Natural killer cell (primary cell): ENCODE results near the gene FTH1. TPM values are rescaled to one million over a fixed set of nuclear protein-coding genes. Genes with fewer than 3 reads are reported as not detected.

Experiments
- ATAC-seq, 3 donors: fragments of 150-1000 bp in 2 of 3; fragments of 200-7000 bp in 1 of 3; cut with Tn5 transposase; 1 replicate in 1 of 3; 2 replicates in 2 of 3; pipeline ENCODE4 v1.10.0; 2021; ENCODE audit warnings: mild to moderate bottlenecking in 2 of 3, moderate library complexity in 2 of 3
- DNase-seq, 2 donors: peaks; one replicate each; pipeline versions ENCODE4 v3.0.0 to v3.0.0-alpha.2; 2013 to 2021; ENCODE audit warnings: mixed read lengths in 1 of 2
- H3K27ac ChIP-seq: one replicate; pipeline ENCODE4 v1.5.1; 2013; ENCODE audit warnings: mild to moderate bottlenecking, low read length
- H3K27me3 ChIP-seq: one replicate; pipeline ENCODE4 v1.6.1; 2013; ENCODE audit warnings: low read length; ENCODE audit not compliant: control insufficient read depth, insufficient read depth
- H3K36me3 ChIP-seq: one replicate; pipeline ENCODE4 v1.6.1; 2013; ENCODE audit warnings: low read length; ENCODE audit not compliant: control insufficient read depth, insufficient read depth
- H3K4me1 ChIP-seq: one replicate; pipeline ENCODE4 v1.6.1; 2013; ENCODE audit warnings: low read length; ENCODE audit not compliant: control insufficient read depth, insufficient read depth
- H3K4me3 ChIP-seq: one replicate; pipeline ENCODE4 v1.5.1; 2013; ENCODE audit warnings: low read length
- H3K9me3 ChIP-seq: one replicate; pipeline ENCODE4 v1.6.1; 2013; ENCODE audit warnings: low read length; ENCODE audit not compliant: control insufficient read depth, insufficient read depth
- H3K27ac Mint-ChIP-seq, 2 donors: one replicate each; pipeline ENCODE4 v1.8.0; 2022; ENCODE audit warnings: mild to moderate bottlenecking in 2 of 2, mixed read lengths in 2 of 2, moderate library complexity in 1 of 2
- H3K27me3 Mint-ChIP-seq, 2 donors: one replicate each; pipeline ENCODE4 v1.8.0; 2022; ENCODE audit warnings: low read depth in 2 of 2, mixed read lengths in 2 of 2
- H3K36me3 Mint-ChIP-seq: one replicate; pipeline ENCODE4 v1.8.0; 2022; ENCODE audit warnings: mixed read lengths
- H3K4me1 Mint-ChIP-seq, 2 donors: one replicate each; pipeline ENCODE4 v1.8.0; 2022; ENCODE audit warnings: mixed read lengths in 2 of 2
- H3K4me3 Mint-ChIP-seq: one replicate; pipeline ENCODE4 v1.8.0; 2022; ENCODE audit warnings: mild to moderate bottlenecking, moderate library complexity, mixed read lengths
- H3K9me3 Mint-ChIP-seq, 2 donors: one replicate each; pipeline ENCODE4 v1.8.0; 2022; ENCODE audit warnings: mixed read lengths in 2 of 2
- CTCF ChIP-seq: fragments of 200-600 bp; IDR thresholded peaks from one replicate; pipeline ENCODE4 v1.8.0; 2022; ENCODE audit warnings: antibody characterized with exemption
- WGBS: methylation state at CpG from one replicate; pipeline ENCODE4 v1.1.7; 2013; ENCODE audit warnings: missing lambda C conversion rate; ENCODE audit not compliant: insufficient coverage; 5-methylcytosine and 5-hydroxymethylcytosine counted together
- intact Hi-C: fragments of 100-400 bp; cut with micrococcal nuclease; formaldehyde crosslinking; loops from one replicate; pipeline ENCODE4 v1.14.2; 2022
- total RNA-seq, 4 donors: library from RNA; stranded (reverse); fragments of 120-200 nt in 1 of 4; gene quantifications; one replicate each; pipeline versions ENCODE4 v1.2.3 to v1.2.4, GENCODE V29; 2013 to 2022

FTH1 gene
- total RNA-seq, 3 donors from 2014 or later (not counting 1 experiment from before 2014, with no cell fraction given): 1,067 to 1,951 (median 1,796) TPM

DNA sequence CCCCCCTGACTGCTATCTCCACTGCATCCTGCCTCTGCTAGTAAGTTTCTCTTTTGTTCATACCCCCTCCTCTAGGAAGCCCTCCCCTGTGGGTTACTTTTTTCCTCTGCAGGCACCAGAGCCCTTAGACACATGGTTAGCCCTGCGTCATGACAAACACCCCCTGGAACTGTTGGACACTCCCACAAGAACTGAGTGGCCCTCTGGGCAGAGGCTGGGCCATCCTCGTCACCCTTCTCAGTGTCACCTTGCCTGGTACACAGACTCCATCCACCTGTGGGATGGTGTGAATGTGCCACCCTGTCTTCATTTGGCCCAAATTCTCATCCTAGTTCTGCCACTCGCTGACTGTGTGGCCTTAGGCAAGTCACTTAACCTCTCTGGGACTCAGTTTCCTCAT lies 46.0 kb downstream of the FTH1 start:
- no peaks in the 10 kb centered on the region for H3K9me3 Mint-ChIP-seq
- no peak overlapping the region for H3K4me3 ChIP-seq

GRCh38 chr11:61919705-61920631 lies 47.5 kb downstream of the FTH1 start:
- H3K27ac ChIP-seq: no peak overlapping the region
- DNase-seq: peak in 1 of 2 donors; percentile 3
- no peaks in the 10 kb centered on the region for H3K9me3 Mint-ChIP-seq
- H3K9me3 ChIP-seq: no peaks in the 10 kb centered on the region
- intact Hi-C loops: no loop called here
- no peak for ATAC-seq
- no peaks in the 10 kb centered on the region for H3K36me3 Mint-ChIP-seq
- WGBS: 92% methylated on average over 13 of the region's 13 CpGs
- H3K4me3 Mint-ChIP-seq: no peak overlapping the region
- no peaks in the 10 kb centered on the region for H3K36me3 ChIP-seq
- peaks cover 16% of the 10 kb centered on the region for H3K27me3 ChIP-seq
- no peak overlapping the region for H3K4me3 ChIP-seq
- peaks cover 46 to 50% of the 10 kb centered on the region in 2 donors for H3K27me3 Mint-ChIP-seq
- peaks cover 13% of the 10 kb centered on the region for H3K4me1 ChIP-seq
- H3K27ac Mint-ChIP-seq: no peak overlapping the region
- peaks cover 5 to 9% of the 10 kb centered on the region in 2 donors for H3K4me1 Mint-ChIP-seq
- TF ChIP-seq CTCF: no peak

More for the DNA sequence above, 46.0 kb downstream of the FTH1 start:
- Histone ChIP-seq H3K9me3 (no peaks in the 10 kb centered on the region), H3K36me3 (no peaks in the 10 kb centered on the region), H3K4me1 (peaks cover 13% of the 10 kb centered on the region), H3K27me3 (peaks cover 14% of the 10 kb centered on the region), H3K27ac (no peak overlapping the region)
- TF ChIP-seq CTCF: no peak
- Mint-ChIP-seq H3K4me1 (peaks cover 5 to 9% of the 10 kb centered on the region in 2 donors), H3K36me3 (no peaks in the 10 kb centered on the region), H3K4me3 (no peak overlapping the region), H3K27me3 (peaks cover 39 to 44% of the 10 kb centered on the region in 2 donors), H3K27ac (no peak overlapping the region)
- ATAC-seq (no peak), DNase-seq (no peak)
- intact Hi-C loops: no loop called here
- WGBS: 56% methylated on average over 1 of the region's 3 CpGs

GRCh38 chr11:61918938-61919704 lies 48.3 kb downstream of the FTH1 start:
- Mint-ChIP-seq H3K36me3 (no peaks in the 10 kb centered on the region), H3K4me3 (no peak overlapping the region), H3K9me3 (no peaks in the 10 kb centered on the region), H3K27ac (no peak overlapping the region), H3K27me3 (peaks cover 39 to 52% of the 10 kb centered on the region in 2 donors), H3K4me1 (peaks cover 5 to 9% of the 10 kb centered on the region in 2 donors)
- no peak for TF ChIP-seq CTCF
- H3K27ac ChIP-seq: no peak overlapping the region
- no peak for ATAC-seq
- no peaks in the 10 kb centered on the region for H3K9me3 ChIP-seq
- no peak for DNase-seq
- no peak overlapping the region for H3K4me3 ChIP-seq
- H3K27me3 ChIP-seq: peaks cover 16% of the 10 kb centered on the region
- 91% methylated on average over 6 of the region's 6 CpGs for WGBS
- H3K4me1 ChIP-seq: peaks cover 13% of the 10 kb centered on the region
- H3K36me3 ChIP-seq: no peaks in the 10 kb centered on the region
- intact Hi-C loops: no loop called here
